ENCODE data around the gene UBAP2L.
"Not testable (repeated sequence)": the region's sequence is repeated elsewhere in the genome, so short reads cannot be mapped to it uniquely, and the experiment has no call there.

UBAP2L gene

GRCh38 chr1:154258784-154259183 is 38.0 kb downstream of the UBAP2L start:
- DNase-seq, result no peak

GRCh38 chr1:154260127-154260526 is 39.4 kb downstream of the UBAP2L start:
- DNase-seq, result no peak

DNA sequence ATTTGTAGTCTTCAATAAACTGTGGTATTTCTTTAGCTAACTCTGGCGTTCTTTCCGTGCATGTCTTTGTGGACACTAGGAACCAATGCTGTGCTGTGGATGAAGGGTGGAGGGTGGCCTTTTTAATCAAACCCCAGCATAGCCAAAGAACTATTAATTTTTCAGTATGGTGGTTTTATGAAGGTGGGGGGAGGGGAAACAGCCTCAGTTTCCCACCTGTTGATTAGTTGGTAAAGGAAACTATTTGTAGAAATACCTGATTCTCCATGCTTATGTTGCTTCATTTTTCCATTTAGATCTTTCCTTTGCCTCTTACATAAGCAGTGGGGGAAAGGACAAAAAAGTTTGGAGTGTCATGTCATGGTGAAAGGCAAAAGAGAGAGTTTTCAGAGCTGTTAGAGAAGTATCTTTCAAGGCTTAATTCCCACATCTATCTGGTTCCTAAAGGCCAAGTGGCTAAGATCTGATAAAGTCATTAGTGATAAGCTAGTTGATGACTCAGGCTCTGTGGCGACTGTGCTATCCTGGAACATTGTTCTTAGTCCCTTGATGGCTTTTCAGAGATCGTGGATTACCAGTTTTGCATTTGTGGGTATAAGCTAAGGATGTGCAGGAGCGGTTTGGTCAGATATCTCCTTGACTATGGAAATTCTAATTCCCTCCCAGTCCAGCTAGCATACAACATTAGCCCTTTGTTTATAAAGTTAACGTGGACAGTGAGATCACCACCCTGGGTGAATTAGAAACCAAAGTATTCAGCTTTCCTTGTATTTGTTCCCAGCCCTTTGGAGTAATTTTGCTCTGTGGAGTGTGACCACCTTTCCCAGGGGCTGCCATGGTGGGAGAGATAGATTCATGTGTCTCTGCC is 42.9 kb downstream of the UBAP2L start:
- DNase-seq, result no peak

- DNase-seq, result no peak
Measured at GRCh38 chr1:154264454-154264853, 43.7 kb downstream of the UBAP2L start.

DNA sequence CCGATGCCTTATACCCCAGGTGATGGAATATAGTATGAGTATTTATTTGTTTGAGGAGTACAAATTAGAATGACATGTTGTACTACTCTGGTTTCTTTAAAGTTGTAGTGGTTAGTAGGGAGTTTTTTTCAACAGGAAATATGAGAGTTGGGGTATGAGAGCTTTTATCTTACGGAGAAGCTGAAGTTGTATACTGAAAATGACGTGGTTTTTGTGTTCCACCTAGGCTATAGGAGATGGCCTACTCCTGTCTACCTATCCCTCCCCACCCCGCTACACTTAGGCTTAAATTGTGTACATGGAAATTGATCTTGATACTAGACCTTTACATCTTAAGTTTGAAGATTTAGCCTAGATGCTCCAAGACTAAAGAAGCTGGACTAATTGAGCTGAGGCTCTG is 44.8 kb downstream of the UBAP2L start:
- no peak for DNase-seq

DNA sequence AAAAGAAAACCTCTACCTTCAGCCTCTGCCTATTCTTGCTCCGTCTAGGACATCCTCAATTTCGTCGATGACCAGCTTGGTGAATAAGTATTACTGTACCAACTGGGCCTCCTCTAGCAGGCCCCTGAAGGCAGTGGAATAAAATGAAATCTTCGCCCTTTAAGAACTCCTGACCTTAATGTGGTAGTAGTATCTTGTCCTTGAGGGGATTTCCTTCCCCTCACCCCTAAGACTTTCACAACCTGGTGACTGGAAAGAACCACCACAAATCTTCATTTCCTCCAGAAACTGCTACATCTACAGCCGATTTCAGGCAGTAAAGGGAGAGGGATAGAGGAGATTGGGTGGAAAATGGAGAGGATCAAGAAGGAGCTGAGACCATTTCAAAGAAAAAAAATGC is 50.1 kb downstream of the UBAP2L start:
- DNase-seq, result no peak

GRCh38 chr1:154272217-154272998 is 51.7 kb downstream of the UBAP2L start, which contains the start of gene HAX1:
TSS of gene HAX1 (plus strand) at chr1:154272629. CDS start at chr1:154272724, 95 bp downstream.
- peak; percentile 92 to 96 (median 92) for DNase-seq

DNA sequence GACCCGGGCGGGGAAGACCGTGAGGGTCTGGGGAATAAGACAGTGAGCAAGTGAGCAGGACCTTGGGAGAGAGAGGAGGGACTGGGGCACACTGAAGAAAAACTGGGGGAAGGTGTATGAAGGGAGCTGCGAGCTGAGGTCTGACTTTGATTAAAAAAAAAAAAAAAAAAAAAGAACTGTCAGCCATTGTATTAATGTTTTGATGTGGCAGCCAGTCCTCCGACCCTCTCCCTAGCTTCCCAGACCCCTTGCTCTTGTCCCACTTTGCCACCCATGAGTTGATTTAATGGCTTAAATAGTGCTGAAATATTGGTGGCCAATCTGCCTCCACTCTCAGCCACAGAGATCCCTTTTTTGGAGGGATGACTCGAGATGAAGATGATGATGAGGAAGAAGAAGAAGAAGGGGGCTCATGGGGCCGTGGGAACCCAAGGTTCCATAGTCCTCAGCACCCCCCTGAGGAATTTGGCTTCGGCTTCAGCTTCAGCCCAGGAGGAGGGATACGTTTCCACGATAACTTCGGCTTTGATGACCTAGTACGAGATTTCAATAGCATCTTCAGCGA is 52.3 kb downstream of the UBAP2L start:
- DNase-seq, result no peak

DNA sequence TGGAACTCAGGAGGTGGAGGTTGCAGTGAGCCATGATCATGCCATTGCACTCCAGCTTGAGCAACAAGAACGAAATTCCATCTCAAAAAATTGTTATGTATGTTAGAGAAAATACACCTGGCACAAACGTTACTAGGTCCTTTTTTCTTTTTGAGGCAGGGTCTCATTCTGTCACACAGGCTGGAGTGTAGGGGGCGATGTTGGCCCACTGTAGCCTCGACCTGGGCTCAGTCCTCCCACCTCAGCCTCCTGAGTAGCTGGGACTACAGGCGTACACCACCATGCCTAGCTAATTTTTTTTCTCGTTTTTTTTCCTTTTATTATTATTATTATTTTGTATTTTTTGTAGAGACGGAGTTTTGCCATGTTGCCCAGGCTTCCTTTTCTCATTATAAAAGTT is 56.0 kb downstream of the UBAP2L start:
- peak in 1 of 4 experiments; percentile 17 for DNase-seq

- not testable (repeated sequence) for DNase-seq
Measured at GRCh38 chr1:154287591-154287990, 66.8 kb downstream of the UBAP2L start.

GRCh38 chr1:154288661-154289060 is 67.9 kb downstream of the UBAP2L start:
- no peak for DNase-seq

- DNase-seq, result no peak
Measured at GRCh38 chr1:154290921-154291320, 70.2 kb downstream of the UBAP2L start.

DNA sequence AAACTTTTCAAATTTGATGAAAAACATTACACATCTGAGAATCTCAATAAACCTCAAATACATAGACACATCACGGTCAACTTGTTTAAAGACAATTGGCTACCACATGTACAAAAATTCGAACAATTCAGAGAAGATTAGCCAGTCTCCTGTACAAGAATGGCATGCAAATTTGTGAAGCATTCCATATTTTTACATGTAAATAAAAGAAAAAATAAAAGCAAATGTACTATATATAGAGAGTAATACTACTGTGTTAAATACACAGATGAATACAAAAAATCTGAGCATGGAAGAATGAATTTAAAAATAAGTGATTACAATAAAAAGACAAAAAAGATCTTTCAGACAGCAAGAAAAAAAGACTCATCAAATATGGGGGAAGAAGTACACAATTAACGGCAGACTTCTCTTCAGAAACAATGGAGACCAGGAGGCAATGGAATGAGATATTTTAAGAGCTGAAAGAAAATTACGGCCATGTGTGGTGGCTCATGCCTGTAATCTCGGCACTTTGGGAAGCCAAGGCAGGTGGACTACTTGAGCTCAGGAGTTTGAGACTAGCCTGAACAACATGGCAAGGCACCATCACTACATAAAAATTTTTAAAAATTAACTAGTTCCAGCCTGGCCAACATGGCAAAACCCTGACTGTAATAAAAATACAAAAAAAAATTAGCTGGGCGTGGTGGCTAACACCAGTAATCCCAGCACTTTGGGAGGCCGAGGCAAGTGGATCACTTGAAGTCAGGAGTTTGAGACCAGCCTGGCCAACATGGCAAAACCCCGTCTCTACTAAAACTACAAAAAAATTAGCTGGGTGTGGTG is 74.9 kb downstream of the UBAP2L start:
- DNase-seq, result no peak

- no peak for DNase-seq
Measured at GRCh38 chr1:154301582-154301981, 80.8 kb downstream of the UBAP2L start.

- no peak for DNase-seq
Measured at GRCh38 chr1:154304664-154305337, 84.0 kb downstream of the UBAP2L start.

GRCh38 chr1:154306151-154306550 is 85.4 kb downstream of the UBAP2L start:
- DNase-seq, result no peak

DNA sequence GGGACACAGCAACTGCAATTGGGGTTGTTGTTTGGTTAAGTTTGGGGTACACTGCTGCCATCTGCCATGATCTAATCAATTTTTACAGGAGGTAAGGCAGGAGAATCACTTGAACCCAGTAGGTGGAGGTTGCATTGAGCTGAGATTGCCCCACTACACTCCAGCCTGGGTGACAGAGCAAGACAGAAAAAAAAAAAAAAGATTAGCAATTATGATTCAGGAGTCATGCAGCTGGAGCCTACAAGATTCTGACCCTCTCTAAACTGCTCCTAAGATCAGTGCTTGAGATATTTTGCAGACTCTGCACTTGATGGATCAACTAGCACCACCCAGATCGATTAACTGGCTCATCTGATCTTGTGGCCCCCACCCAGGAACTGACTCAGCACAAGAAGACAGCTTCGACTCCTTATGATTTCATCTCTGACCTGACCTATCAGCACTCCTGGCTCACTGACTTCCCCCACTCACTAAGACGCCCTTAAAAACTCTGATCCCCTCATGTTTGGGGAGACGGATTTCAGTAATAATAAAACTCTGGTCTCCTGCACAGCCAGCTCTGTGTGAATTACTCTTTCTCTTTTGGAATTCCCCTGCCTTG is 87.0 kb downstream of the UBAP2L start:
- DNase-seq, result not testable (repeated sequence)

DNA sequence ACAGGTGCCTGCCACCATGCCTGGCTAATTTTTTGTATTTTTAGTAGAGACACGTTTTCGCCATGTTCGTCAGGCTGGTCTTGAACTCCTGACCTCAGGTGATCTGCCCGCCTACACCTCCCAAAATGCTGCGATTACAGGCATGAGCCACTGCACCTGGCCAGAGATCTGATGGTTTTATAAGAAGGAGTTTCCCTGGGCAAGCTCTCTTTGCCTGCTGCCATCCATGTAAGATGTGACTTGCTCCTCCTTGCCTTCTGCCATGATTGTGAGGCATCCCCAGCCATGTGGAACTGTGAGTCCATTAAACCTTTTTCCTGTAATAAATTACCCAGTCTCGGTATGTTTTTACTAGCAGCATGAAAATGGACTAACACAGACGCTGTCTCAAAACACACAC is 88.4 kb downstream of the UBAP2L start:
- DNase-seq, result not testable (repeated sequence)

GRCh38 chr1:154312229-154313065 is 91.7 kb downstream of the UBAP2L start:
- DNase-seq, result not testable (repeated sequence)

DNA sequence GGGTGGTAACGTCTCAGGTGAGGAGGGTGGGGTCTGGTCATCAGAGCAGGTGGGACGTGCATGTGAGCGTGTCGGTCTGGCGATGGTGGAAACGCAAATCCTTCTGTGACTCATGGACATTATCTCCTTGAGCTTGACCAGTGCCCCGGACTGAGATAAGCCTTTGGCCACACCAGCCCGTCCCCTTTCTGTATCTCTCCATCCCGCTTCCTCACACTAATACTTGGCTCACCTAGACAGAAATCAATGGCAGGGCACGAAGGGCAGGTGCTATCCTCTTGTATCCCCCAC is 92.3 kb downstream of the UBAP2L start:
- DNase-seq, result no peak

GRCh38 chr1:154314226-154314625 is 93.5 kb downstream of the UBAP2L start:
- not testable (repeated sequence) for DNase-seq
